Femur (tissue), 1 donor: ENCODE data around the gene SPNS1.
"Not testable (repeated sequence)": the region's sequence is repeated elsewhere in the genome, so short reads cannot be mapped to it uniquely, and the experiment has no call there.

Experiments
- DNase-seq: peaks from one replicate; pipeline ENCODE4 v3.0.0-alpha.2; 2017

Gene SPNS1

GRCh38 chr16:28958216-28958615 lies 16.4 kb upstream of the SPNS1 start:
- DNase-seq: no peak

- no peak for DNase-seq
These were observed 15.7 kb upstream of the SPNS1 start for GRCh38 chr16:28958836-28959235.

GRCh38 chr16:28964072-28964471 lies 10.5 kb upstream of the SPNS1 start:
- DNase-seq: no peak

GRCh38 chr16:28964496-28964895 lies 10.1 kb upstream of the SPNS1 start:
- no peak for DNase-seq

GRCh38 chr16:28967156-28967555 lies 7.4 kb upstream of the SPNS1 start:
- DNase-seq: no peak

GRCh38 chr16:28969696-28970095 lies 4.9 kb upstream of the SPNS1 start:
- DNase-seq: not testable (repeated sequence)

GRCh38 chr16:28974007-28974436 lies 556 bp upstream of the SPNS1 start:
- peak; percentile 70 for DNase-seq

GRCh38 chr16:28975158-28975599 lies 601 bp downstream of the SPNS1 start:
- DNase-seq: no peak

- DNase-seq: no peak
These were observed 3.4 kb downstream of the SPNS1 start for GRCh38 chr16:28977703-28978662.

GRCh38 chr16:28980330-28980729 lies 5.8 kb downstream of the SPNS1 start:
- DNase-seq: not testable (repeated sequence)

GRCh38 chr16:28980929-28981328 lies 6.4 kb downstream of the SPNS1 start:
- DNase-seq: no peak

GRCh38 chr16:28981517-28981916 lies 6.9 kb downstream of the SPNS1 start:
- DNase-seq: no peak

GRCh38 chr16:28982418-28982817 lies 7.8 kb downstream of the SPNS1 start:
- DNase-seq: no peak

GRCh38 chr16:28982949-28983348 lies 8.4 kb downstream of the SPNS1 start:
- no peak for DNase-seq

GRCh38 chr16:28983644-28984043 lies 9.1 kb downstream of the SPNS1 start:
- DNase-seq: no peak

GRCh38 chr16:28984091-28984490 lies 9.5 kb downstream of the SPNS1 start:
- DNase-seq: no peak

GRCh38 chr16:28984619-28985135 lies 10.1 kb downstream of the SPNS1 start, which contains the start of gene LAT:
TSS of gene LAT (plus strand) at chr16:28985052. CDS start at chr16:28985418, 366 bp downstream.
- no peak for DNase-seq

- DNase-seq: no peak
These were observed 10.8 kb downstream of the SPNS1 start for GRCh38 chr16:28985211-28986041.

GRCh38 chr16:28986046-28986445 lies 11.5 kb downstream of the SPNS1 start:
- DNase-seq: no peak

- DNase-seq: no peak
These were observed 11.9 kb downstream of the SPNS1 start for GRCh38 chr16:28986492-28986891.

- no peak for DNase-seq
These were observed 12.7 kb downstream of the SPNS1 start for GRCh38 chr16:28987170-28987853.

GRCh38 chr16:28989363-28989762 lies 14.8 kb downstream of the SPNS1 start:
- no peak for DNase-seq
